ENCODE data around the gene DUSP8. TPM values are rescaled to one million over a fixed set of nuclear protein-coding genes. Genes with fewer than 3 reads are reported as not detected.
"Not testable (repeated sequence)": the region's sequence is repeated elsewhere in the genome, so short reads cannot be mapped to it uniquely, and the experiment has no call there.

DUSP8 gene
- total RNA-seq, 1 experiment from 2014 or later, result 2.4 TPM

DNA sequence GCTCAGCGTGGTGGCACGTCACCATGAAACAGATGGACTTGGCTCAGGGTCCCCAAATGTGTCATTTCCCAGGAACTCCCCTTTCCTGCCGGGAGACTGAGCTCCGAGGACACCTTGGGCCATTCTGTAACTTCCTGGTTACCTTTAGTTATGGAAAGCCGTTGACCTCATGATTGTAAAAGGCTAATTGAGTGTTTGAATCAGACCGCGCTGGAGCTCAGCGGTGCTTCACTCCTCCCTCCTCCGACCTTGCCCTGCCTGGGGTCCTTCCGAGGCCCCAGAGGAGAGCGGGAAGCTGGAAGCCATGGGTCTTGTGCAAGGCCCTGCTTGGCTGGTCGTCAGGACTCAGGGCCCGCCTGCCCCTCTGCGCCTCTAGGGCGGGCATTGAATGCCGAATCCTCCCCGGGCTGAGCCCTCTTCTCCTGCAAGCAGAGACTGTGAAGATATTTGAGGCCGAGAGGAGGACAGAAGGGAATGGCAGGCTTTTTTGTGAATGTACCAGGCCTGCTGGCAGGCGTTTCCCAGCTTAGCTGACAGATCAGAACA lies 24.6 kb upstream of the DUSP8 start:
- H3K4me3 Mint-ChIP-seq, result peak overlapping the region; percentile 43
- peak; percentile 78 for ATAC-seq
- TF ChIP-seq ZBTB21 (CRISPR knock-in tag; IDR thresholded peaks at IDR 0.05; ENCODE audit: borderline replicate concordance) (0 out of 2 replicates have a peak, but pooled peaks have one; percentile 57), ZNF138 (CRISPR knock-in tag; conservative IDR thresholded peaks at IDR 0.05) (0 out of 2 replicates have a peak, but pooled peaks have one; percentile 20), MAX (CRISPR knock-in tag; IDR thresholded peaks at IDR 0.05) (peak; percentile 62)
- DNase-seq (ENCODE audit: low spot score), result not testable (repeated sequence)
- ChIA-PET CTCF (interaction anchor here (0.5 to 6.2 kb wide), 18 partner anchors 9 to 286 kb away, joined by 3 to 102 read pairs (median 8); partner anchors contain the start of genes DUSP8, KRTAP5-3 and KRTAP5-5), POLR2A (interaction anchor here (1.5 kb wide), 1 partner anchor 48 kb away, joined by 7 read pairs; no protein-coding TSS in a partner anchor)
- peaks cover 63% of the 10 kb centered on the region for H3K27me3 Mint-ChIP-seq (ENCODE audit: low read depth)
- H3K27ac Mint-ChIP-seq, result peak overlapping the region; percentile 48
- peaks cover 27% of the 10 kb centered on the region for H3K36me3 Mint-ChIP-seq
- H3K4me1 Mint-ChIP-seq, result peaks cover 35% of the 10 kb centered on the region
- peaks cover 30% of the 10 kb centered on the region for H3K9me3 Mint-ChIP-seq

- Mint-ChIP-seq H3K36me3 (peaks cover 21% of the 10 kb centered on the region), H3K27ac (peak overlapping the region; percentile 24)
- POLR2A ChIA-PET, result interaction anchor here (1.5 kb wide), 1 partner anchor 47 kb away, joined by 7 read pairs; no protein-coding TSS in a partner anchor
Observed at GRCh38 chr11:1595994-1596575, 24.0 kb upstream of the DUSP8 start.

GRCh38 chr11:1592628-1593027 lies 20.6 kb upstream of the DUSP8 start:
- H3K27ac Mint-ChIP-seq, result no peak overlapping the region
- POLR2A ChIA-PET, result no interaction called here
- no peaks in the 10 kb centered on the region for H3K36me3 Mint-ChIP-seq
- no peak for ATAC-seq
- CTCF ChIA-PET, result interaction anchor here (1.3 to 6.2 kb wide), 3 partner anchors 18 to 46 kb away, joined by 3 to 98 read pairs (median 8); no protein-coding TSS in a partner anchor
- H3K4me3 Mint-ChIP-seq, result no peak overlapping the region
- H3K4me1 Mint-ChIP-seq, result peaks cover 28% of the 10 kb centered on the region
- no peak for TF ChIP-seq USF1 (CRISPR knock-in tag; IDR thresholded peaks at IDR 0.05)
- TF ChIP-seq HMGA2 (CRISPR knock-in tag; IDR thresholded peaks at IDR 0.05), result no peak
- no peak for TF ChIP-seq E2F4 (CRISPR knock-in tag; IDR thresholded peaks at IDR 0.05; ENCODE audit: borderline replicate concordance, low read depth)
- TF ChIP-seq ZNF671 (CRISPR knock-in tag; IDR thresholded peaks at IDR 0.05), result no peak
- no peak for TF ChIP-seq MYBL2 (CRISPR knock-in tag; IDR thresholded peaks at IDR 0.05)
- no peak for TF ChIP-seq ZNF263 (CRISPR knock-in tag; IDR thresholded peaks at IDR 0.05; ENCODE audit: low read depth)
- H3K27me3 Mint-ChIP-seq (ENCODE audit: low read depth), result peaks cover 55% of the 10 kb centered on the region
- DNase-seq (ENCODE audit: low spot score), result no peak
- no peaks in the 10 kb centered on the region for H3K9me3 Mint-ChIP-seq

More at GRCh38 chr11:1595994-1596575, 24.0 kb upstream of the DUSP8 start:
- Mint-ChIP-seq H3K9me3 (peaks cover 24% of the 10 kb centered on the region), H3K27me3 (ENCODE audit: low read depth) (peaks cover 61% of the 10 kb centered on the region), H3K4me1 (peaks cover 35% of the 10 kb centered on the region), H3K4me3 (peak overlapping the region; percentile 43; the same call in 1 of the 2 replicates)
- DNase-seq (ENCODE audit: low spot score), result not testable (repeated sequence)
- peak; percentile 15 for ATAC-seq
- CTCF ChIA-PET, result interaction anchor here (0.7 to 6.2 kb wide), 38 partner anchors 8 to 527 kb away, joined by 3 to 102 read pairs (median 8); partner anchors contain the start of genes BRSK2, DUSP8, KRTAP5-1 and KRTAP5-3

DNA sequence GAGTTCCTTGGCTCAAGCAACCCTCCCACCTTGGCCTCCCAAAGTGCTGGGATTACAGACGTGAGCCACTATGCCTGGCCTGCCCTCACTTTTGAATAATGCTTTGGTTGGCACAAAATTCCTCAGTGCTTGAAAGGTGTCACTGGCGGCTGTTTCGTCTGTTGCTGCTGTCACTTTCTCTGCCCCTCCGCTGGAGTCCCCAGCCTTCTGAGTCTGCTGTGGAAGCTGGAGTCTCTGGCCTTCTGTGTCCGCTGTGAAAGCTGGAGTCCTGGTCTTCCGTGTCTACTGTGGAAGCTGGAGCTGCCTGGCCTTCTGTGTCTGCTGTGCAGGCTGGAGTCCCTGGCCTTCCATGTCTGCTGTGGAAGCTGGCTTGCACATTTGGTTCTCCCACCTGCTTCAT lies 17.9 kb upstream of the DUSP8 start:
- DNase-seq (ENCODE audit: low spot score), result no peak
- peaks cover 40% of the 10 kb centered on the region for H3K27me3 Mint-ChIP-seq (ENCODE audit: low read depth)
- H3K4me1 Mint-ChIP-seq, result peaks cover 4% of the 10 kb centered on the region
- H3K9me3 Mint-ChIP-seq, result no peaks in the 10 kb centered on the region
- H3K36me3 Mint-ChIP-seq, result no peaks in the 10 kb centered on the region
- ATAC-seq, result no peak
- ChIA-PET CTCF (interaction anchor here (1.3 kb wide), 1 partner anchor 43 kb away, joined by 3 read pairs; no protein-coding TSS in a partner anchor), POLR2A (no interaction called here)
- TF ChIP-seq, protein P1, sequence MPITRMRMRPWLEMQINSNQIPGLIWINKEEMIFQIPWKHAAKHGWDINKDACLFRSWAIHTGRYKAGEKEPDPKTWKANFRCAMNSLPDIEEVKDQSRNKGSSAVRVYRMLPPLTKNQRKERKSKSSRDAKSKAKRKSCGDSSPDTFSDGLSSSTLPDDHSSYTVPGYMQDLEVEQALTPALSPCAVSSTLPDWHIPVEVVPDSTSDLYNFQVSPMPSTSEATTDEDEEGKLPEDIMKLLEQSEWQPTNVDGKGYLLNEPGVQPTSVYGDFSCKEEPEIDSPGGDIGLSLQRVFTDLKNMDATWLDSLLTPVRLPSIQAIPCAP (CRISPR knock-in tag; IDR thresholded peaks at IDR 0.05), result no peak
- no peak for TF ChIP-seq ETV6 (CRISPR knock-in tag; IDR thresholded peaks at IDR 0.05)
- no peak for TF ChIP-seq CBFB (CRISPR knock-in tag; IDR thresholded peaks at IDR 0.05; ENCODE audit: low read depth)
- TF ChIP-seq FOXP1 (CRISPR knock-in tag; IDR thresholded peaks at IDR 0.05; ENCODE audit: borderline replicate concordance), result no peak
- TF ChIP-seq ZNF671 (CRISPR knock-in tag; IDR thresholded peaks at IDR 0.05), result no peak
- no peak for TF ChIP-seq FOXK1 (CRISPR knock-in tag; IDR thresholded peaks at IDR 0.05)
- no peak for TF ChIP-seq TEAD4 (CRISPR knock-in tag; IDR thresholded peaks at IDR 0.05)
- no peak for TF ChIP-seq FOXP4 (CRISPR knock-in tag; IDR thresholded peaks at IDR 0.05)
- TF ChIP-seq NR1H2 (CRISPR knock-in tag; IDR thresholded peaks at IDR 0.05), result no peak
- TF ChIP-seq NFYB (CRISPR knock-in tag; conservative IDR thresholded peaks at IDR 0.05; ENCODE audit: low read depth), result no peak
- no peak for TF ChIP-seq PRRX2 (CRISPR knock-in tag; IDR thresholded peaks at IDR 0.05)
- H3K4me3 Mint-ChIP-seq, result no peak overlapping the region
- no peak overlapping the region for H3K27ac Mint-ChIP-seq

Data from WTC11 (cell line).